Measurements from ENCODE around the gene GMDS. TPM values are rescaled to one million over a fixed set of nuclear protein-coding genes. Genes with fewer than 3 reads are reported as not detected.

The GMDS gene
- total RNA-seq, 2 experiments from 2014 or later: 36.6 to 42.8 TPM

DNA sequence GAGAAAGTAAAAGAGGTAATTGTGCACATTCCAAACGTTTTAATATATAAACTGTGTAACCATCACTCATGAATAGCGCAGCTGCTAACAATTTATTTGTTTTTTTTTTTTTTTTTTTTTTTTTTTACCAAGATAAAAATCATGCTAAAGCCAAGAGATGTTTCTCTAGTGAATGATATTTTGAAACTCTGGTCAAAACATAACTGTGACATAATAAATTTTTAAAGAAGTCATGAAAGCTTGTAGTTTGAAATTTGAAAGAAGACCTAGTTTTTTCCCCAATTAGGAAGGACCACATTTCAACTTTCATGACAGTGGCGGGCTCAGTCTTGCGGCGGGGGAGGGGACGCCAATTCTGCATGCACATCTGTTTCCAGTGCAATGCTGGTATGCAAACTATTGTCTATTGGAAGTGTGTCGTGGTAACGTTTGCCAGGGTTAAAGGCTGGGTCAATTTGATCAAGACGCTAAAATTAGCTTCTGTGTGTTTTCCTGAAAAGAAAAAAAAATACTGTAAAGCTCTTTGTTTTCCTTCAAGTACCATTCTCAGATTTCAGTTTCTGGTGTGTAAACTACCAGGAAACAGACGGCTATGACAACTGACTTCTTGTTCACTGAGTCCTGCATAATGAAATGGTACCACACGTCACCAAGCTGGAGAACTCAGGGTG is 423.8 kb downstream of the GMDS start:
- Mint-ChIP-seq H3K9me3 (no peaks in the 10 kb centered on the region), H3K27ac (no peak overlapping the region), H3K36me3 (ENCODE audit: low read depth) (no peaks in the 10 kb centered on the region), H3K4me3 (no peak overlapping the region), H3K27me3 (no peaks in the 10 kb centered on the region), H3K4me1 (ENCODE audit: low read depth) (no peaks in the 10 kb centered on the region)
- intact Hi-C loops (cut with micrococcal nuclease): no loop called here
- TF ChIP-seq CTCF (IDR thresholded peaks at IDR 0.05): no peak
- CTCF ChIA-PET: no interaction called here
- no peak for ATAC-seq
- DNase-seq: no peak
- POLR2A ChIA-PET: no interaction called here

- H3K4me1 Mint-ChIP-seq (ENCODE audit: low read depth): no peaks in the 10 kb centered on the region
- no peak overlapping the region for H3K27ac Mint-ChIP-seq
- ChIA-PET CTCF (no interaction called here), POLR2A (no interaction called here)
- intact Hi-C loops (cut with micrococcal nuclease): no loop called here
- no peak overlapping the region for H3K4me3 Mint-ChIP-seq
- H3K9me3 Mint-ChIP-seq: no peaks in the 10 kb centered on the region
- ATAC-seq (no peak), DNase-seq (no peak)
- H3K36me3 Mint-ChIP-seq (ENCODE audit: low read depth): no peaks in the 10 kb centered on the region
- H3K27me3 Mint-ChIP-seq: no peaks in the 10 kb centered on the region
- no peak for TF ChIP-seq CTCF (IDR thresholded peaks at IDR 0.05)
Observed at GRCh38 chr6:1821164-1821512, 424.3 kb downstream of the GMDS start.

- no peaks in the 10 kb centered on the region for H3K4me1 Mint-ChIP-seq (ENCODE audit: low read depth)
- ATAC-seq (no peak), DNase-seq (no peak)
- no peaks in the 10 kb centered on the region for H3K9me3 Mint-ChIP-seq
- H3K36me3 Mint-ChIP-seq (ENCODE audit: low read depth): no peaks in the 10 kb centered on the region
- CTCF ChIA-PET: no interaction called here
- H3K4me3 Mint-ChIP-seq: no peak overlapping the region
- no peak for TF ChIP-seq CTCF (IDR thresholded peaks at IDR 0.05)
- H3K27ac Mint-ChIP-seq: no peak overlapping the region
- H3K27me3 Mint-ChIP-seq: no peaks in the 10 kb centered on the region
- POLR2A ChIA-PET: no interaction called here
- intact Hi-C loops (cut with micrococcal nuclease): no loop called here
Observed at GRCh38 chr6:1820714-1821113, 424.7 kb downstream of the GMDS start.

GRCh38 chr6:1820165-1820564 is 425.2 kb downstream of the GMDS start:
- H3K4me3 Mint-ChIP-seq: no peak overlapping the region
- CTCF ChIA-PET: no interaction called here
- no peaks in the 10 kb centered on the region for H3K9me3 Mint-ChIP-seq
- intact Hi-C loops (cut with micrococcal nuclease): no loop called here
- no peak for TF ChIP-seq CTCF (IDR thresholded peaks at IDR 0.05)
- POLR2A ChIA-PET: no interaction called here
- no peaks in the 10 kb centered on the region for H3K4me1 Mint-ChIP-seq (ENCODE audit: low read depth)
- H3K27me3 Mint-ChIP-seq: no peaks in the 10 kb centered on the region
- ATAC-seq (no peak), DNase-seq (no peak)
- H3K27ac Mint-ChIP-seq: no peak overlapping the region
- no peaks in the 10 kb centered on the region for H3K36me3 Mint-ChIP-seq (ENCODE audit: low read depth)

- intact Hi-C loops (cut with micrococcal nuclease): no loop called here
- H3K9me3 Mint-ChIP-seq: no peaks in the 10 kb centered on the region
- no peaks in the 10 kb centered on the region for H3K27me3 Mint-ChIP-seq
- no peak for ATAC-seq
- no peaks in the 10 kb centered on the region for H3K36me3 Mint-ChIP-seq (ENCODE audit: low read depth)
- TF ChIP-seq CTCF (IDR thresholded peaks at IDR 0.05): no peak
- POLR2A ChIA-PET: no interaction called here
- no peak overlapping the region for H3K4me3 Mint-ChIP-seq
- no peak for DNase-seq
- H3K27ac Mint-ChIP-seq: no peak overlapping the region
- CTCF ChIA-PET: no interaction called here
- H3K4me1 Mint-ChIP-seq (ENCODE audit: low read depth): peaks cover 4% of the 10 kb centered on the region
Observed at GRCh38 chr6:1819007-1819406, 426.4 kb downstream of the GMDS start.
